T-helper 1 cell treated with Interleukin-12 subunit alpha and Interleukin-12 subunit beta and Interleukin-4 antibody, amounts not matched to agents 30 μg/mL and 1 μg/mL, for 36 hours (primary cell): ENCODE results near the gene MAPKAP1.
A peak's percentile ranks its signal among the peaks of the same experiment; 100 is the strongest.

ENCODE experiments used
- H3K27ac Mint-ChIP-seq: one replicate; pipeline ENCODE4 v1.8.0; 2021; ENCODE audit warnings: mild to moderate bottlenecking, mixed read lengths
- H3K27me3 Mint-ChIP-seq: one replicate; pipeline ENCODE4 v1.8.0; 2021; ENCODE audit warnings: low read depth, mixed read lengths
- H3K36me3 Mint-ChIP-seq: one replicate; pipeline ENCODE4 v1.8.0; 2021; ENCODE audit warnings: low read depth, mixed read lengths
- H3K4me1 Mint-ChIP-seq: one replicate; pipeline ENCODE4 v1.8.0; 2021; ENCODE audit warnings: low read depth, mixed read lengths
- H3K4me3 Mint-ChIP-seq: one replicate; pipeline ENCODE4 v1.8.0; 2021; ENCODE audit warnings: mild to moderate bottlenecking, moderate library complexity, mixed read lengths
- H3K9me3 Mint-ChIP-seq: one replicate; pipeline ENCODE4 v1.8.0; 2021; ENCODE audit warnings: mixed read lengths

Gene MAPKAP1

GRCh38 chr9:125632321-125633115 is 74.5 kb downstream of the MAPKAP1 start:
- H3K27ac Mint-ChIP-seq: peak overlapping the region; percentile 9
- H3K4me1 Mint-ChIP-seq: peaks cover 38% of the 10 kb centered on the region
- H3K4me3 Mint-ChIP-seq: peak overlapping the region; percentile 8
- H3K36me3 Mint-ChIP-seq: no peaks in the 10 kb centered on the region
- no peaks in the 10 kb centered on the region for H3K9me3 Mint-ChIP-seq
- H3K27me3 Mint-ChIP-seq: no peaks in the 10 kb centered on the region

GRCh38 chr9:125631391-125632085 is 75.5 kb downstream of the MAPKAP1 start:
- Mint-ChIP-seq H3K27me3 (no peaks in the 10 kb centered on the region), H3K9me3 (no peaks in the 10 kb centered on the region), H3K4me1 (peaks cover 38% of the 10 kb centered on the region), H3K27ac (no peak overlapping the region), H3K4me3 (no peak overlapping the region), H3K36me3 (no peaks in the 10 kb centered on the region)

GRCh38 chr9:125630436-125630835 is 76.6 kb downstream of the MAPKAP1 start:
- no peak overlapping the region for H3K27ac Mint-ChIP-seq
- H3K27me3 Mint-ChIP-seq: no peaks in the 10 kb centered on the region
- no peaks in the 10 kb centered on the region for H3K36me3 Mint-ChIP-seq
- no peak overlapping the region for H3K4me3 Mint-ChIP-seq
- no peaks in the 10 kb centered on the region for H3K9me3 Mint-ChIP-seq
- H3K4me1 Mint-ChIP-seq: peaks cover 32% of the 10 kb centered on the region

GRCh38 chr9:125629446-125629845 is 77.6 kb downstream of the MAPKAP1 start:
- Mint-ChIP-seq H3K27ac (no peak overlapping the region), H3K4me3 (no peak overlapping the region), H3K4me1 (peaks cover 23% of the 10 kb centered on the region)

GRCh38 chr9:125626187-125626586 is 80.8 kb downstream of the MAPKAP1 start:
- Mint-ChIP-seq H3K4me1 (peaks cover 7% of the 10 kb centered on the region), H3K27me3 (no peaks in the 10 kb centered on the region), H3K36me3 (no peaks in the 10 kb centered on the region), H3K9me3 (no peaks in the 10 kb centered on the region), H3K4me3 (no peak overlapping the region), H3K27ac (no peak overlapping the region)

More at GRCh38 chr9:125629446-125629845, 77.6 kb downstream of the MAPKAP1 start:
- no peaks in the 10 kb centered on the region for H3K27me3 Mint-ChIP-seq
- H3K9me3 Mint-ChIP-seq: no peaks in the 10 kb centered on the region
- H3K36me3 Mint-ChIP-seq: no peaks in the 10 kb centered on the region

- peaks cover 3% of the 10 kb centered on the region for H3K4me1 Mint-ChIP-seq
Observed at GRCh38 chr9:125621170-125621569, 85.8 kb downstream of the MAPKAP1 start.

GRCh38 chr9:125620216-125620615 is 86.8 kb downstream of the MAPKAP1 start:
- no peak overlapping the region for H3K4me3 Mint-ChIP-seq
- H3K36me3 Mint-ChIP-seq: no peaks in the 10 kb centered on the region
- no peaks in the 10 kb centered on the region for H3K9me3 Mint-ChIP-seq
- H3K27me3 Mint-ChIP-seq: no peaks in the 10 kb centered on the region
- no peak overlapping the region for H3K27ac Mint-ChIP-seq
- peaks cover 3% of the 10 kb centered on the region for H3K4me1 Mint-ChIP-seq

More at GRCh38 chr9:125621170-125621569, 85.8 kb downstream of the MAPKAP1 start:
- H3K36me3 Mint-ChIP-seq: no peaks in the 10 kb centered on the region
- H3K27me3 Mint-ChIP-seq: no peaks in the 10 kb centered on the region
- no peaks in the 10 kb centered on the region for H3K9me3 Mint-ChIP-seq
- no peak overlapping the region for H3K27ac Mint-ChIP-seq
- no peak overlapping the region for H3K4me3 Mint-ChIP-seq

- H3K4me3 Mint-ChIP-seq: no peak overlapping the region
- H3K36me3 Mint-ChIP-seq: no peaks in the 10 kb centered on the region
- no peaks in the 10 kb centered on the region for H3K9me3 Mint-ChIP-seq
- H3K27me3 Mint-ChIP-seq: no peaks in the 10 kb centered on the region
- H3K27ac Mint-ChIP-seq: no peak overlapping the region
- peaks cover 3% of the 10 kb centered on the region for H3K4me1 Mint-ChIP-seq
Observed at GRCh38 chr9:125617087-125617486, 89.9 kb downstream of the MAPKAP1 start.

GRCh38 chr9:125613141-125613540 is 93.9 kb downstream of the MAPKAP1 start:
- H3K27me3 Mint-ChIP-seq: no peaks in the 10 kb centered on the region
- no peaks in the 10 kb centered on the region for H3K36me3 Mint-ChIP-seq
- H3K4me3 Mint-ChIP-seq: no peak overlapping the region
- H3K27ac Mint-ChIP-seq: no peak overlapping the region
- H3K4me1 Mint-ChIP-seq: peaks cover 12% of the 10 kb centered on the region
- no peaks in the 10 kb centered on the region for H3K9me3 Mint-ChIP-seq

GRCh38 chr9:125612616-125613015 is 94.4 kb downstream of the MAPKAP1 start:
- Mint-ChIP-seq H3K4me3 (no peak overlapping the region), H3K4me1 (peaks cover 12% of the 10 kb centered on the region), H3K36me3 (no peaks in the 10 kb centered on the region), H3K9me3 (no peaks in the 10 kb centered on the region), H3K27me3 (no peaks in the 10 kb centered on the region), H3K27ac (no peak overlapping the region)

GRCh38 chr9:125611121-125611765 is 95.8 kb downstream of the MAPKAP1 start:
- peaks cover 12% of the 10 kb centered on the region for H3K4me1 Mint-ChIP-seq
- H3K27me3 Mint-ChIP-seq: no peaks in the 10 kb centered on the region
- no peaks in the 10 kb centered on the region for H3K9me3 Mint-ChIP-seq
- H3K27ac Mint-ChIP-seq: no peak overlapping the region
- H3K4me3 Mint-ChIP-seq: no peak overlapping the region
- no peaks in the 10 kb centered on the region for H3K36me3 Mint-ChIP-seq

GRCh38 chr9:125609744-125610143 is 97.3 kb downstream of the MAPKAP1 start:
- Mint-ChIP-seq H3K27ac (no peak overlapping the region), H3K36me3 (no peaks in the 10 kb centered on the region), H3K9me3 (no peaks in the 10 kb centered on the region), H3K27me3 (no peaks in the 10 kb centered on the region), H3K4me3 (no peak overlapping the region), H3K4me1 (peaks cover 12% of the 10 kb centered on the region)

GRCh38 chr9:125608489-125609224 is 98.4 kb downstream of the MAPKAP1 start:
- Mint-ChIP-seq H3K4me3 (no peak overlapping the region), H3K36me3 (no peaks in the 10 kb centered on the region), H3K9me3 (no peaks in the 10 kb centered on the region), H3K27ac (no peak overlapping the region), H3K4me1 (peaks cover 12% of the 10 kb centered on the region), H3K27me3 (no peaks in the 10 kb centered on the region)

GRCh38 chr9:125604196-125604595 is 102.8 kb downstream of the MAPKAP1 start:
- no peak overlapping the region for H3K4me3 Mint-ChIP-seq
- no peak overlapping the region for H3K27ac Mint-ChIP-seq
- H3K9me3 Mint-ChIP-seq: no peaks in the 10 kb centered on the region
- no peaks in the 10 kb centered on the region for H3K27me3 Mint-ChIP-seq
- no peaks in the 10 kb centered on the region for H3K36me3 Mint-ChIP-seq
- H3K4me1 Mint-ChIP-seq: peaks cover 3% of the 10 kb centered on the region
